HepG2 (cell line): Measurements from ENCODE around the gene GADL1. TPM values are rescaled to one million over a fixed set of nuclear protein-coding genes. Genes with fewer than 3 reads are reported as not detected.

Source experiments
- ATAC-seq: fragments of 200-7000 bp; cut with Tn5 transposase; 3 replicates; pipeline ENCODE4 v1.9.1; 2020; ENCODE audit warnings: mild to moderate bottlenecking, moderate library complexity
- BruUV-seq: library from RNA; stranded (reverse); fragments of 400-500 nt; replicated peaks from 2 replicates; lab custom pipeline; 2021; lab: Mats Ljungman, UMichigan
- CTCF ChIA-PET: fragments of 300-600 bp; formaldehyde crosslinking; extraction: SDS; loops from one replicate; lab custom pipeline; 2021; ENCODE audit warnings: low total read pairs, inconsistent platforms, low intra/inter-chr PET ratio; lab: Yijun Ruan, JAX
- POLR2A ChIA-PET: fragments of 350-600 bp; sonication (Branson Sonifier 250); formaldehyde crosslinking; loops from one replicate; lab custom pipeline; 2020; ENCODE audit warnings: antibody characterized with exemption, inconsistent platforms; lab: Yijun Ruan, JAX
- DNase-seq: peaks from one replicate; pipeline ENCODE4 v3.0.0-alpha.2; 2015; ENCODE audit warnings: low spot score
- FAIRE-seq: peaks from 3 replicates; lab custom pipeline; 2011; peaks lifted over from hg19 to GRCh38; lab: Jason Lieb, UNC
- H2AFZ ChIP-seq: one replicate; pipeline ENCODE4 v1.6.1; 2011; ENCODE audit warnings: low read length, inconsistent platforms
- H3K27ac ChIP-seq: fragments of 300-600 bp; 3 replicates; pipeline ENCODE4 v1.8.0; 2011; ENCODE audit warnings: mixed run types, mild to moderate bottlenecking, mixed read lengths, low read length, inconsistent platforms; ENCODE audit not compliant: insufficient read depth; ENCODE audit errors: extremely low read length
- H3K27me3 ChIP-seq, 2 experiments: fragments of 200-600 bp in 1 of 2; 2 replicates in 1 of 2; 3 replicates in 1 of 2; pipeline versions ENCODE4 v1.6.0 to v1.8.0; 2011; ENCODE audit warnings: low read length in 2 of 2, mild to moderate bottlenecking in 2 of 2, moderate library complexity in 2 of 2, inconsistent platforms in 1 of 2; ENCODE audit not compliant: insufficient read depth in 2 of 2, control insufficient read depth in 1 of 2
- H3K36me3 ChIP-seq, 2 experiments: fragments of 200-600 bp in 1 of 2; replicated peaks in 1 of 2; 2 replicates in 1 of 2; 3 replicates in 1 of 2; pipeline versions ENCODE4 v1.5.1 to v1.8.0; 2011; ENCODE audit warnings: low read length in 2 of 2, inconsistent platforms in 1 of 2; ENCODE audit not compliant: insufficient read depth in 2 of 2, control insufficient read depth in 1 of 2
- H3K4me1 ChIP-seq: 2 replicates; pipeline ENCODE4 v1.5.1; 2012; ENCODE audit warnings: low read length, inconsistent platforms; ENCODE audit not compliant: insufficient read depth
- H3K4me2 ChIP-seq: 2 replicates; pipeline ENCODE4 v1.6.0; 2011; ENCODE audit warnings: low read depth, low read length, inconsistent platforms
- H3K4me3 ChIP-seq, 3 experiments: fragments of 200-600 bp in 1 of 3; sonication (generic), shearing (Covaris generic) in 1 of 3; replicated peaks in 1 of 3; 2 replicates each; pipeline ENCODE4 v1.5.1; 2011 to 2016; ENCODE audit warnings: low read length in 3 of 3, inconsistent platforms in 2 of 3, low read depth in 2 of 3, mild to moderate bottlenecking in 2 of 3, control low read depth in 1 of 3, mixed read lengths in 1 of 3; ENCODE audit not compliant: insufficient read depth in 1 of 3
- H3K79me2 ChIP-seq: one replicate; pipeline ENCODE4 v1.6.1; 2011; ENCODE audit warnings: low read length, inconsistent platforms; ENCODE audit not compliant: insufficient read depth
- H3K9ac ChIP-seq: 2 replicates; pipeline ENCODE4 v1.6.0; 2011; ENCODE audit warnings: mild to moderate bottlenecking, low read depth, low read length, inconsistent platforms; ENCODE audit not compliant: insufficient read depth
- H3K9me3 ChIP-seq: 2 replicates; pipeline ENCODE4 v1.5.1; 2012; ENCODE audit warnings: mild to moderate bottlenecking, low read length
- H4K20me1 ChIP-seq: 2 replicates; pipeline ENCODE4 v1.6.0; 2011; ENCODE audit warnings: inconsistent platforms, mild to moderate bottlenecking, low read length, moderate library complexity; ENCODE audit not compliant: insufficient read depth
- GPBP1L1 ChIP-seq: sonication (generic); formaldehyde crosslinking; IDR thresholded peaks from 2 replicates; pipeline ENCODE4 v1.5.0; 2020; ENCODE audit warnings: mild to moderate bottlenecking, missing genetic modification reagents
- NCOR1 ChIP-seq: fragments of 200-600 bp; sonication (generic); IDR thresholded peaks from 2 replicates; pipeline ENCODE4 v1.7.0; 2017; ENCODE audit warnings: antibody characterized with exemption, low read length, borderline replicate concordance
- POLR2A ChIP-seq, 2 experiments: IDR thresholded peaks; 2 replicates each; pipeline ENCODE4 v1.6.1; 2011; ENCODE audit warnings: low read depth in 2 of 2, low read length in 2 of 2, mild to moderate bottlenecking in 1 of 2, moderate library complexity in 1 of 2; ENCODE audit not compliant: insufficient read depth in 1 of 2
- POLR2AphosphoS2 ChIP-seq: IDR thresholded peaks from 2 replicates; pipeline ENCODE4 v1.6.1; 2011; ENCODE audit warnings: low read depth, low read length, improper control_type of control experiment
- POLR2AphosphoS5 ChIP-seq: IDR thresholded peaks from 2 replicates; pipeline ENCODE4 v1.6.1; 2012; ENCODE audit warnings: low read depth, low read length
- ZBTB33 ChIP-seq: sonication (generic); formaldehyde crosslinking; IDR thresholded peaks from 2 replicates; pipeline ENCODE4 v1.4.0; 2020; ENCODE audit warnings: missing genetic modification reagents
- ZKSCAN1 ChIP-seq: fragments of 150-350 bp; IDR thresholded peaks from 2 replicates; pipeline ENCODE4 v1.6.1; 2014; ENCODE audit warnings: low read length
- ZNF17 ChIP-seq: sonication (generic); formaldehyde crosslinking; IDR thresholded peaks from 2 replicates; pipeline ENCODE4 v1.5.0; 2020; ENCODE audit warnings: mild to moderate bottlenecking, missing genetic modification reagents
- ZNF251 ChIP-seq: sonication (generic); formaldehyde crosslinking; IDR thresholded peaks from 2 replicates; pipeline ENCODE4 v1.9.0; 2021; ENCODE audit warnings: mild to moderate bottlenecking, missing genetic modification reagents
- ZNF567 ChIP-seq: sonication (generic); formaldehyde crosslinking; IDR thresholded peaks from 2 replicates; pipeline ENCODE4 v1.8.1; 2023; ENCODE audit warnings: mild to moderate bottlenecking, missing genetic modification reagents, borderline replicate concordance
- ZNF572 ChIP-seq: sonication (generic); formaldehyde crosslinking; IDR thresholded peaks from 2 replicates; pipeline ENCODE4 v1.5.1; 2020; ENCODE audit warnings: mild to moderate bottlenecking, missing genetic modification reagents
- ZNF652 ChIP-seq: IDR thresholded peaks from 2 replicates; pipeline ENCODE4 v1.6.1; 2016; ENCODE audit warnings: low read depth, borderline replicate concordance
- ZNF747 ChIP-seq: sonication (generic); formaldehyde crosslinking; IDR thresholded peaks from 2 replicates; pipeline ENCODE4 v1.8.1; 2023; ENCODE audit warnings: missing genetic modification reagents, mild to moderate bottlenecking, borderline replicate concordance
- WGBS: methylation state at CpG from one replicate; pipeline ENCODE4 v1.1.6; 2017; ENCODE audit warnings: low lambda C conversion rate; 5-methylcytosine and 5-hydroxymethylcytosine counted together
- in situ Hi-C: cut with HindIII; loops from 2 replicates; pipeline ENCODE4 v1.10.0; 2017; ENCODE audit warnings: low pct_unique_long_range_greater_than_20kb; ENCODE audit not compliant: extremely low pct_ligation_motif_present
- intact Hi-C: fragments of 100-400 bp; cut with micrococcal nuclease; formaldehyde crosslinking; loops from one replicate; pipeline ENCODE4 v1.10.0; 2022; ENCODE audit not compliant: unreplicated experiment
- polyA plus RNA-seq, 8 experiments: library from polyadenylated mRNA; depleted of rRNA in 3 of 8; stranded (reverse) in 7 of 8; unstranded in 1 of 8; fragments of >200 nt; fragmentation: Illumina TruSeq in 4 of 8; extraction: Trizol in 4 of 8; gene quantifications; 2 replicates each; pipeline versions ENCODE4 v1.2.1 to v1.2.3, GENCODE V29; 2011 to 2016; ENCODE audit warnings: low read depth in 4 of 8, missing spikeins in 1 of 8, mixed read lengths in 1 of 8; ENCODE audit not compliant: insufficient read depth in 1 of 8
- total RNA-seq, 5 experiments: library from RNA; depleted of rRNA; stranded (reverse); fragments of >200 nt; fragmentation: Illumina TruSeq; extraction: Trizol; gene quantifications; 2 replicates each; pipeline ENCODE4 v1.2.3, GENCODE V29; 2016; ENCODE audit warnings: low read depth in 1 of 5

GADL1 gene
- total and polyA plus RNA-seq, 2 of the 13 experiments (the other 11 are each of a cell fraction or from before 2014, with no cell fraction given) = not detected

GRCh38 chr3:30694668-30695067, 199.8 kb downstream of the GADL1 start:
- DNase-seq = no peak
- intact Hi-C loops (loop anchor here (5.0 to 10.0 kb wide), 2 partner anchors 200 to 582 kb away; no protein-coding TSS in a partner anchor), in situ Hi-C loops (no loop called here)
- CTCF ChIA-PET = interaction anchor here (0.6 kb wide), 1 partner anchor 611 kb away, joined by 3 read pairs; no protein-coding TSS in a partner anchor
- ATAC-seq = no peak
- Histone ChIP-seq H2AFZ (no peak overlapping the region), H3K4me1 (peaks cover 38% of the 10 kb centered on the region), H3K36me3 (peaks cover 19 to 63% of the 10 kb centered on the region in 2 experiments), H3K9me3 (no peaks in the 10 kb centered on the region), H4K20me1 (peaks cover 32% of the 10 kb centered on the region), H3K27ac (no peak overlapping the region), H3K79me2 (no peaks in the 10 kb centered on the region), H3K9ac (no peak overlapping the region), H3K4me3 (no peak overlapping the region), H3K4me2 (no peak overlapping the region), H3K27me3 (no peaks in the 10 kb centered on the region)
- FAIRE-seq = no peak
- WGBS = 88% methylated on average over 3 of the region's 3 CpGs
- POLR2A ChIA-PET = interaction anchor here (1.0 to 2.5 kb wide), 2 partner anchors 26 to 435 kb away, joined by 4 to 8 read pairs; no protein-coding TSS in a partner anchor
- TF ChIP-seq ZNF747 (CRISPR knock-in tag) (peak; percentile 49; the same call in 1 of the 2 replicates), POLR2A (IDR thresholded peaks at IDR 0.05; ENCODE audit: insufficient read depth in 1 of 2, low read depth in 2 of 2, low read length in 2 of 2) (peak; percentile 6 to 44; a peak in 1 of 4 replicates), POLR2AphosphoS5 (peak; percentile 43; the same call in 1 of the 2 replicates), ZNF17 (CRISPR knock-in tag) (no peak), ZNF567 (no peak), ZKSCAN1 (peak; percentile 85), ZBTB33 (peak; percentile 76; the same call in 1 of the 2 replicates), GPBP1L1 (CRISPR knock-in tag) (no peak), NCOR1 (no peak), ZNF572 (CRISPR knock-in tag) (no peak), ZNF251 (CRISPR knock-in tag) (no peak), ZNF652 (CRISPR knock-in tag) (peak; percentile 28; the same call in 1 of the 2 replicates), POLR2AphosphoS2 (peak; percentile 68; the same call in 1 of the 2 replicates)
- no TSS peak for BruUV-seq
